Lung microvascular endothelial cell (primary cell): ENCODE measurements around the gene CBFA2T3. TPM values are rescaled to one million over a fixed set of nuclear protein-coding genes. Genes with fewer than 3 reads are reported as not detected.

Source experiments
- DNase-seq, 2 donors: peaks; one replicate each; pipeline versions ENCODE4 v3.0.0 to v3.0.0-alpha.2; 2010; ENCODE audit warnings: low read depth in 2 of 2
- total RNA-seq: library from RNA; depleted of rRNA; stranded (reverse); fragments of >200 nt; gene quantifications from 2 replicates; pipeline ENCODE4 v1.2.1, GENCODE V29; 2014

CBFA2T3 gene
- total RNA-seq, 1 donor from 2014 or later: not detected

GRCh38 chr16:88939972-88940861, 36.8 kb downstream of the CBFA2T3 start:
- no peak for DNase-seq

- DNase-seq: no peak
Measured at GRCh38 chr16:88939245-88939971, 37.6 kb downstream of the CBFA2T3 start.

GRCh38 chr16:88938777-88939244, 38.2 kb downstream of the CBFA2T3 start:
- no peak for DNase-seq

- no peak for DNase-seq
Measured at GRCh38 chr16:88938119-88938776, 38.8 kb downstream of the CBFA2T3 start.

GRCh38 chr16:88937206-88937621, 39.8 kb downstream of the CBFA2T3 start:
- DNase-seq: no peak

GRCh38 chr16:88936556-88937205, 40.3 kb downstream of the CBFA2T3 start:
- DNase-seq: no peak

DNA sequence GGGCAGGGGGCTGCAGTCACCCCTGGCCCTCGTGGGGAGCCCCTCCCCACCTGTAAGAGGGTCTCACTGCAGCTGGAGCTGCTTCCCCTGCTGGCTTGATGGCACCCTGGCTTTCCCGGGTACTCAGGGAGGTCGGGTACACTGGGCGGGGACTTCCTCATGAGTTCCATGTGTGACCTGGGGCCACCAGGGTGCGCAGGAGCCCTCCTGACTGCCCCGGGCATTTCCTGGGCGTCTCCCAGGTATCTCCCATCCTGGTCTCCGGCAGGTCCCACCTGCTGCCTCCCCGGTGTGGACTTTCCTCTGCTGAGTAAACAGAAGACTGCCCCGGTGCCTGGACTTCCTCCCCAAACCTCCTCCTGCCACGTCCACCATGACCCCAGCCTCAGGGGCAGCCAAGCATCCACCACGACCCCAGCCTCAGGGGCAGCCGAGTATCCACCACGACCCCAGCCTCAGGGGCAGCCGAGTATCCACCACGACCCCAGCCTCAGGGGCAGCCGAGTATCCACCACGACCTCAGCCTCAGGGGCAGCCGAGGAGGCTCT, 40.9 kb downstream of the CBFA2T3 start:
- no peak for DNase-seq

DNA sequence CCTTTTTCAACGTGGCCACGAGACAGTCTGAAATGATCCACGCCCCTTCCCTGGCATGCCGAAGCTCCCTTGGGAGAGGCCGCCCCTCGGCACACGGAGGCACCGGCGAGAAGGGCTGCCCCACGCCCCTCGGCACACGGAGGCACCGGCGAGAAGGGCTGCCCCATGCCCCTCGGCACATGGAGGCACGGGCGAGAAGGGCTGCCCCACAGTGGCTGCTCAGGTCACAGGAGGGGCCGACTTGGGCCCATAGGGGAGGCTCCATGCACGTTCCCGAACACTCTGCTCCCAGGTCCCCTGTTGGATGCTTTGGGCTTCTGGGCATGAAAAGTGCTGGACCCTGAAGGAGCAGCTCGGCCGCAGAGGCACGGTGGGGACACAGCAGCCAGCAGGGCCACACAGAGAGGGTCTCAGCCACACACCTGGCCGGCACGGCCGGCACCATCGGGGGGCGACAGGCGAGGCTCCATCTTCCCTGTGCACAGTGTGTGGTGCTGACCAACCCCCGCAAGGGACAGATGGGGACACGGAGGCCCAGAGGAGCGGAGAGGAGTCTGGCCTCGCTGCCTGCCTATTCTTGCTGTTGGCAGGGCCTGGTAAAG, 42.8 kb downstream of the CBFA2T3 start:
- no peak for DNase-seq

- DNase-seq: no peak
Measured at GRCh38 chr16:88932929-88933328, 44.1 kb downstream of the CBFA2T3 start.

DNA sequence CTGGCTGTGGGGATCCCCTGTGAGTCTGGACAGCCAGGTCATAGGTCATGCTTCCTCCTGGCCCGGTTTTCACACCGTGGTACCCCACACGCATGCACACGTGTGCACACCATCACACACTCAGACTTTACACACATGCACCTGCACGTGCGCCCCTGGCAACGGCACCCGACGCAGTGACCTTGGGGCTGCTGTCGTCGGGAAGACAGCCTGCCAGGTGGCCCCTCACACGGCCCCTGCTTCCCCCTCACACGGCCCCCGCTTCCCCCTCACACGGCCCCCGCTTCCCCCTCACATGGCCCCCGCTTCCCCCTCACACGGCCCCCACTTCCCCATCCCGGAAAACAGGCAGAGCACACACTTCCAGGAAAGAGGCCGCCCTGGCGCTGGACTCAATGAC, 45.1 kb downstream of the CBFA2T3 start:
- DNase-seq: no peak

DNA sequence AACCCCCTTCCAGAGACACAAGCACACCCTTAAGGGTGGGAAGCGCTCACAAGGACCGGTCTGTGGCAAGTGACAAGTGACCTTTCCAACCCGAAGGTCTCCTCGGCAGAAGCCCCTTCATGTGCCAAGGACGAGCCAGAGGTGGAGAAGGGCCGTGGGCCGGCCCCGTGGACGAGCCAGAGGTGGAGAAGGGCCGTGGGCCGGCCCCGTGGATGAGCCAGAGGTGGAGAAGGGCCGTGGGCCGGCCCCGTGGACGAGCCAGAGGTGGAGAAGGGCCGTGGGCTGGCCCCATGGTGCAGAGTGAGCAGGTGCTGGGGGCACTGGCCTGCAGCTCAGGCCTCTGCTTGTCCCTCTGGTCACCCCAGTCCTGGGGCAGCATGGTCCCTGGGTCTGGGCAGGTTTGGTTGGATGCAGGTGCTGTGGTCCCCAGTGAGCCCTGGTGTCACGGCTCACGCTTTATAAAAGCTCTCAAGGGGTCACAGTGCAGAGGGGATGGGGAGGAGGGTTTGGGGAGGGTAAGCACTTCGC, 45.6 kb downstream of the CBFA2T3 start:
- DNase-seq: no peak

GRCh38 chr16:88930716-88931115, 46.3 kb downstream of the CBFA2T3 start:
- DNase-seq: no peak

DNA sequence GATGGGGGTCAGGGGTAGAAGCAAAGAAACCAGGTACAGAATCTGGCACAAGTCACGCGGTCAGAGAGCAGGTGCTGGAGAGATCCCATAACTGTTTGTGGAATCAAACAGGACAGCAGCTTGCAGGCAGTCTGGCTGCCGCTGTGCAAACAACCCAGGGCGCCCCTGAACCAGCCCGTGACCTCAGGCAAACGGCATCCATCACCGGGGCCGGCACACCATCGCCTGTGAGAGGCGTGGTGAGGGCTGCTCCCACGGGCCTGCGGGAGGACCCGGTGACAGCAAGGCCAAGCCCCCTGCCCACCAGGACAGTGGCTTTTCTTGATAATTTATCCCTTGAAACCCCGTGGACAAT, 47.9 kb downstream of the CBFA2T3 start:
- DNase-seq: no peak

GRCh38 chr16:88928405-88929090, 48.5 kb downstream of the CBFA2T3 start:
- DNase-seq: no peak

GRCh38 chr16:88927661-88928060, 49.3 kb downstream of the CBFA2T3 start:
- no peak for DNase-seq

- DNase-seq: no peak
Measured at GRCh38 chr16:88927010-88927409, 50.0 kb downstream of the CBFA2T3 start.

- no peak for DNase-seq
Measured at GRCh38 chr16:88926374-88926990, 50.5 kb downstream of the CBFA2T3 start.

- DNase-seq: no peak
Measured at GRCh38 chr16:88925540-88925887, 51.5 kb downstream of the CBFA2T3 start.

GRCh38 chr16:88924834-88925539, 52.0 kb downstream of the CBFA2T3 start:
- peak; percentile 70 to 72 for DNase-seq
